Stimulated activated CD8-positive, alpha-beta memory T cell treated with anti-CD3 and anti-CD28 coated beads, Interleukin-4, amount 100 ng/mL, for 48 hours (primary cell): ENCODE data around the gene SYNGR4.

Experiments used
- DNase-seq: peaks from one replicate; pipeline ENCODE4 v3.0.0-alpha.2; 2020

The SYNGR4 gene

DNA sequence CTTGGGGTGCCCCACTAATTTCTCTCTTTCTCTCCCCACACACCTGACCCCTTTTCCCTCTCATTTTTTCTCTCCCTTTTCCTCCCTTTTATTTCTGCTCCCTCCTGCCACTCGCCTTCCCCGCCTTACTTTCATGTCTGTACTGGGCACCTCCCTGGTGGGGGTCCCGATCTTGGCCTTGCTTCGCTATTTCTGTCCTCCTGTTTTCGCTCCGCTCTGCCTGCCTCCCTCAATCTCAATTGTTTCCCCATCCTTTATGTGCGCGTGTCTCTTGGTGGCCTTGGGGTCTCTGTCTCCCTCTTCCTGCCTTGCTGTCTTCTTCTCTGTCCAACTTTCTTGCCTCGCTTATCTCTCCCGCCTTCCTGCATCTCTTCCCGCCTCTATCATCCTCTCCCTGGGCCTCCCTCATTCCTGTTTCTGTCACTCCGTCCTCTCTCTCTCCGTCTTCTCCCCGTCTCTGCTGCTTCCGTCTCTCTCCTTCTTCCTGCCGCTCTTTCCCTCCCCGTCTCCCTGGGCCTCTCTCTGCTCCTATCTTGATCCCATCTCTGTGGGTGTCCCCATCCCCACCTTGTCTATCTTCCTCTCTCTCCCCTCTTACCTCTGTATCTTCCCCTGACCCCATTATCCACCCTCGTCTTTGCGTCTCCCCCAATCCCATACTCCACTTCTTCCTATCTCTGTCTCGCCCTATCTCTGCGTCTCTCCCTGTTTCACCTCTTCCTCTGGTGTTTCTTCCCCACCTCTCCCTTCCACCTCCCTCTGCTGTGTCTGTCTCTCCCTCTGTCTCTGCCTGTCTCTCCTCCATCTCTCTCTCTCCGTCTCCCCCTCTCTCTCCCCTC lies 33.3 kb downstream of the SYNGR4 start:
- no peak for DNase-seq

GRCh38 chr19:48398102-48398374 lies 33.9 kb downstream of the SYNGR4 start:
- DNase-seq = no peak

DNA sequence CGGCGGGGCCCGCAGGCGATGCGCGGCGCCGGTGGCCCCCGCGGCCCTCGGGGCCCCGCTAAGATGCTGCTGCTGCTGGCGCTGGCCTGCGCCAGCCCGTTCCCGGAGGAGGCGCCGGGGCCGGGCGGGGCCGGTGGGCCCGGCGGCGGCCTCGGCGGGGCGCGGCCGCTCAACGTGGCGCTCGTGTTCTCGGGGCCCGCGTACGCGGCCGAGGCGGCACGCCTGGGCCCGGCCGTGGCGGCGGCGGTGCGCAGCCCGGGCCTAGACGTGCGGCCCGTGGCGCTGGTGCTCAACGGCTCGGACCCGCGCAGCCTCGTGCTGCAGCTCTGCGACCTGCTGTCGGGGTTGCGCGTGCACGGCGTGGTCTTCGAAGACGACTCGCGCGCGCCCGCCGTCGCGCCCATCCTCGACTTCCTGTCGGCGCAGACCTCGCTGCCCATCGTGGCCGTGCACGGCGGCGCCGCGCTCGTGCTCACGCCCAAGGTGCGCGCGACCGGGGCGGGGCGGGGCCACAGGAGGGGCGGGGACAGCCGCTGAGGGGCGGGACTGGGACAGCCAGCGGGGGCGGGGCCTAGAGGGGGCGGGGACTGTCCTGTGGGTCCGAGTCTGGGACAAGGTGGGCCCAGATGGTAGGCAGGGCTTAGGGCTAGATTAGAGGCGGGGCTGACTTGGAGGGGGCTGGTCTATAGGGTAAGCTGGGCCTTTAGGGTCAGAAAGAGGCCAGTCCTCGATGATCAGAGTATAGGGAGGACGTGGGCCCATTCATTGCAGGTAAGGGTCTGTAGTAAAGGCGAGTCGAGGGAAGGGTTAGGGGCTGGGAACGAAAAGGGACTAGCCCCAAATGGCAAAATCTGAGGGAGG lies 34.4 kb downstream of the SYNGR4 start:
- peak; percentile 93 for DNase-seq

- DNase-seq = peak; percentile 68
Observed at GRCh38 chr19:48400018-48400742, 36.0 kb downstream of the SYNGR4 start.

DNA sequence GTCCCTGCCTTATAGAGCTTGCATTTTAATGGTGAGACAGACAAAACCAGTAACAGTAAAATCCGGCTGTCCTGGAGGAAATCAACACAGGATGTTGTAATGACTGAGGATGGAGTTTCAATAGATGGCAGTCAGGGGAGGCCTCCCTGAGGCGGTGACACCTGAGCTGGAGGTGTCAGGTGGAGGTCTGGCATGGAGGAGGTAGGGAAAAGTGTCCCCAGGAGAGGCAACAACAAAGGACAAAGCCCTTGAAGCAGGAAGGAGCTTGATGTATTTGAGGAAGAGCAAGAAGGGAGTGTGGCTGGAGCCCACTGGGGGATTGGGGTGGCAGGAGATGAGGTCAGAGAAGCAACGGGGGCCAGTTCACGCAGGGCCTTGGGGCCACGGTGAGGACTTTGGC lies 37.1 kb downstream of the SYNGR4 start:
- no peak for DNase-seq

DNA sequence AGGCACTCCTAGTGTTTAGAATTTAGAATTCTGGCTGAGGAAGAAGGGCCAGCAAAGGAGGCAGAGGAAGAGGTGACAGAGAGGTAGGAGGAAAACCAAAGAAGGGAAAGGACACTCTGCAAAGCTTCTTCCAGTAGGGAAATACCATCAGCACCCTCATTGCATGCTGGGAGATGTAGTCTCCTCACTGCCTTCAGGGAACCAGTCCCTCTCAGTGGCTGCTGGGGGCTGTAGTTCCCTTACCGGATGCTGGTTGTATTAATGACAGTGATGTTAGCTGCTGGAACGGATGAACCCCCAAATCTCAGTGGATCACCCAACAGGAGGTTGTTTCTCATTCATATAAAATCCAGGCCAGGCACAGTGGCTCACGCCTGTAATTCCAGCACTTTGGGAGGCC lies 39.4 kb downstream of the SYNGR4 start:
- peak; percentile 62 for DNase-seq

GRCh38 chr19:48405010-48405659 lies 41.0 kb downstream of the SYNGR4 start:
- DNase-seq = no peak

DNA sequence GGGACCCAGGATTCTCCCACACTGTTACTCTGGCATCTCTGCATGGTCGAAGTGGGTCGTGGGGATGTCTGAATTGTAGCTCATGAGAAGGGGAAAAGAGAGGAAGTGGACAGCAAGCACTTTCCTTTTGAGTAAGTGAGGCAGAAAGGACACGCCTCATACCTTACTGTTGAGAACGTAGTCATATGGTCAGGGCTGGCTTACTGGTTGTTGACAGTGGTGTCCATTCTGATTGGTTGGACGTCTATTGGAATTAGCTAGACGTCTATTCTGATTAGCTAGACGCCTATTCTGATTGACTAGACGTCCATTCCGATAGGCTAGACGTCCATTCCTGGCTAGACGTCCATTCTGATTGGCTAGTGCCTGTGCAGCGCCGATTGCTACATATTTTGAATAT lies 41.7 kb downstream of the SYNGR4 start:
- no peak for DNase-seq

- no peak for DNase-seq
Observed at GRCh38 chr19:48413879-48414587, 49.9 kb downstream of the SYNGR4 start.

DNA sequence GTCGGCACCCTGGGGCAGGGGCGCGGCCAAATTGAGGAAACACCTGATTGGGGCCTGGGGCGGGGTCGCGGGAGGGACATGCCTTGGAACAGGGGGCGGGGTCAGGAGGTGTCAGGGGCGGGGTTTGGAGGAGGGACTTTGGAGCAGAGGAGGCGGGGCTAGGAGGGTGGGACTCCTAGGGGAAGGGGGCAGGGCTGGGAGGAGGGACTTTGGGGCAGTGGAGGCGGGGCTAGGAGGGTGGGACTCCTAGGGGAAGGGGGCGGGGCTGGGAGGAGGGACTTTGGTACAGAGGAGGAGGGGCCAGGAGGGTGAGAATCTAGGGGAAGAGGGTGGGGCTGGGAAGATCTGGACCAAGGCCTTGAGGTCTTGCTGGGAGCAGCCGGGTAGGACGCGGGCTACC lies 51.2 kb downstream of the SYNGR4 start:
- peak; percentile 88 for DNase-seq

- no peak for DNase-seq
Observed at GRCh38 chr19:48415806-48416221, 51.6 kb downstream of the SYNGR4 start.

DNA sequence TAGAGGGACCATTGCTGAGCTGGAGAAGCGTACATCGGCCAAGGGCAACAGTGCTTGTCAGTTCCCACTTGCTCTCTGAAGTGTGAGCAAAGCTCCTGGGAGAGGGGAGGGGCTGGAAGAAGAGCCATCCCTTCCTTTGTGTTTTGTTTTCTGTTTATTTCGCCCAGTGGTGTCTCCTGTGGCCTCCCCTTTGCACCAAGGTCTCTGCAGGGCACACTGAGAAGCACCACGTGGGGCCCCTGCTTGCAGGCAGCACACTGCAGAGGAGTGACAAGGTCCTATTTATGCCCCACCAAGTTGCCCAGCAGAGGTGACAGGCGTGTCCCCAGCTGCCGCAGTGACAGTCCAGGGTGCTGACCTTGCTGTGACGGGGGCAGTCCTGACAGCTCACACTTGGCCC lies 53.3 kb downstream of the SYNGR4 start:
- no peak for DNase-seq

GRCh38 chr19:48418317-48419064 lies 54.3 kb downstream of the SYNGR4 start:
- no peak for DNase-seq

DNA sequence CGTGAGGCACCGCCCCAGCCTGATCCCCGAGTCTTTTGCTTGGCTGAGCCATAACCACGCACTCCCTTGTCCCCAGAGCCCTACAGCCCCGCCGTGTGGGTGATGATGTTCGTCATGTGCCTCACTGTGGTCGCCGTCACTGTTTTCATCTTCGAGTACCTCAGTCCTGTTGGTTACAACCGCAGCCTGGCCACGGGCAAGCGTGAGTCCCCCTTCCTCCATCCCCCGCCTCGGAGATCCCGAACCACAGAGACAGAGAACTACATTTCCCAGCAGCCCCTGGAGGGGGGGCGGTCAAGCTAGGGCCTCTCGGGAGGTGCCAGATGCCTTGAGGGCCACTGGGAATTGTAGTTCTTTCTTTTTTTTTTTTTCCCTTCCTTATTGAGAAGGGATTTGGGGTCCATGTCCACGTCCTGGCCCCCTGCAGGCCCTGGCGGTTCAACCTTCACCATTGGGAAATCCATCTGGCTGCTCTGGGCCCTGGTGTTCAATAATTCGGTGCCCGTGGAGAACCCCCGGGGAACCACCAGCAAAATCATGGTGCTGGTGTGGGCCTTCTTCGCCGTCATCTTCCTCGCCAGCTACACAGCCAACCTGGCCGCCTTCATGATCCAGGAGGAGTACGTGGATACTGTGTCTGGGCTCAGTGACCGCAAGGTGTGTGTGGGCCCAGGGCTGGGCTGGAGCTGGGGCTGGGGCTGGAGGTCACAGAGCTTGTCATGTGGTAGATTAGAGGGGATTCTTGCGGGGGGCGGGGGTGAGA lies 55.2 kb downstream of the SYNGR4 start:
- DNase-seq = peak; percentile 86

DNA sequence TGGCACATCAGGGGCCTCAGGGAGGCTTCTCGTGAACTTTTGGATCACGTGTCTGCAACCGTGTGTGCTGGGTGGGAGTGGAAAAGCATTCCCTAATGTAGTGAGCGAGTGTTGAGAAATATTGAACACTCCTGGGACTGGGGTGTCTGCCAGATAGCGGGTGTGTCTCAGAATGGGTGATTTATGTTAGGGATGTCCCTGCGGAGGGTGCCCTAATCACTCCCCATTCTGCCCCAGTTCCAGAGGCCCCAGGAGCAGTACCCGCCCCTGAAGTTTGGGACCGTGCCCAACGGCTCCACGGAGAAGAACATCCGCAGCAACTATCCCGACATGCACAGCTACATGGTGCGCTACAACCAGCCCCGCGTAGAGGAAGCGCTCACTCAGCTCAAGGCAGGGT lies 57.4 kb downstream of the SYNGR4 start:
- no peak for DNase-seq

DNA sequence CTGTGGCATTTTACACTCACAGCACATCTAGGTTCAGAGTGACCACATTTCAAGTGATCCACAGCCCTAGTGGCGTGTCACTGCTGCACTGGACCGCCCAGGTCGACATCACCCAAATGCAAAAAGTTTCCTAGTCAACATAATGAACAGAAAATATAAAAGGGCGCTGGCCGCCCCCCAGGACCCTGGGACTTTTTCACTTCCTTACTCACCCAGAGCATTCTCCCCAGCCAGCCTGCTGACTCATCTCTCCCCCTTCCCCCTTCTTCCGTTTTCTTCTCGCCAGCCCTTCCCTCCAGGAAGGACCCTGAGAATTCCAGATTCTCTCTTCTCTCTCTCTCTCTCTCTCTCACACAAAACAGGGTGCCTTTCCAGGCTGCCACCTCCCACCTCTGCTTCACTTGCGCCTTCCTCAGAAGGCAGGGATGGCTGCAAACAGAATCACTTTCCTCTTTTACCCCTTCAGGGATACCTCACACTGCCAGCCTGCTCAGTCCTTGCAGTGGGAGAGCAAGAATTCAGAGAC lies 60.6 kb downstream of the SYNGR4 start:
- no peak for DNase-seq
